Measurements from ENCODE around the gene PTPRG. TPM values are rescaled to one million over a fixed set of nuclear protein-coding genes. Genes with fewer than 3 reads are reported as not detected.

PTPRG gene
- total RNA-seq, 1 donor from 2014 or later = 39.6 TPM

DNA sequence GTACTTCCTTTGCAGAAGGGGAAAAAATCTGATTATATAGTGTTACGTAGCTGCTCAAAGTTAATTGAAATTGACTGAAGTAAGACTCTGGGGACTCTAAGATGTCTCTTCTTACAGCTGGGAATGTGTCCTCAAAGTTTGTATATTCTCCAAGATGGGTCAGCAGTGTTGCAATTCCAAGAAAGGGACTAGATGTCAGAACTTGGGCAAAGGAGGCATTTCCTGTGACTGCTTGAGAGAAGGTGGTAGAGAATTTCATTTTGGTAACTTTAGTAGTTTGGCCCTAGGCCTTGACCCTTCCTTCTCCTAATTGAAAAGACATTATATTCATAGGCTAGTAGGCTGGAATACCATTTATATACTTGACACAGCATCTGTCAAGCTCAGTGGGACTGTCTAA is 33.9 kb downstream of the PTPRG start:
- no peak for TF ChIP-seq EZH2 (IDR thresholded peaks at IDR 0.05; ENCODE audit: insufficient read depth, low read length)
- TF ChIP-seq, protein P1, sequence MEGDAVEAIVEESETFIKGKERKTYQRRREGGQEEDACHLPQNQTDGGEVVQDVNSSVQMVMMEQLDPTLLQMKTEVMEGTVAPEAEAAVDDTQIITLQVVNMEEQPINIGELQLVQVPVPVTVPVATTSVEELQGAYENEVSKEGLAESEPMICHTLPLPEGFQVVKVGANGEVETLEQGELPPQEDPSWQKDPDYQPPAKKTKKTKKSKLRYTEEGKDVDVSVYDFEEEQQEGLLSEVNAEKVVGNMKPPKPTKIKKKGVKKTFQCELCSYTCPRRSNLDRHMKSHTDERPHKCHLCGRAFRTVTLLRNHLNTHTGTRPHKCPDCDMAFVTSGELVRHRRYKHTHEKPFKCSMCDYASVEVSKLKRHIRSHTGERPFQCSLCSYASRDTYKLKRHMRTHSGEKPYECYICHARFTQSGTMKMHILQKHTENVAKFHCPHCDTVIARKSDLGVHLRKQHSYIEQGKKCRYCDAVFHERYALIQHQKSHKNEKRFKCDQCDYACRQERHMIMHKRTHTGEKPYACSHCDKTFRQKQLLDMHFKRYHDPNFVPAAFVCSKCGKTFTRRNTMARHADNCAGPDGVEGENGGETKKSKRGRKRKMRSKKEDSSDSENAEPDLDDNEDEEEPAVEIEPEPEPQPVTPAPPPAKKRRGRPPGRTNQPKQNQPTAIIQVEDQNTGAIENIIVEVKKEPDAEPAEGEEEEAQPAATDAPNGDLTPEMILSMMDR (IDR thresholded peaks at IDR 0.05; ENCODE audit: insufficient read depth, low read depth, low read length) = no peak
- Histone ChIP-seq H3K27ac (ENCODE audit: low read depth, low read length) (no peak overlapping the region), H3K4me1 (ENCODE audit: insufficient read depth, low read length) (no peaks in the 10 kb centered on the region), H3K4me3 (ENCODE audit: insufficient read depth, low read depth, low read length) (no peak overlapping the region), H3K9me3 (ENCODE audit: insufficient read depth, low read depth, low read length) (no peaks in the 10 kb centered on the region), H3K4me2 (ENCODE audit: low read length) (no peak overlapping the region), H3K79me2 (ENCODE audit: insufficient read depth, low read length) (peaks cover 34% of the 10 kb centered on the region), H3K36me3 (ENCODE audit: insufficient read depth, low read length) (no peaks in the 10 kb centered on the region), H3K27me3 (ENCODE audit: insufficient read depth, low read length) (no peaks in the 10 kb centered on the region), H2AFZ (ENCODE audit: low read depth, low read length) (no peak overlapping the region), H4K20me1 (ENCODE audit: insufficient read depth, low read length) (peaks cover 57% of the 10 kb centered on the region), H3K9ac (ENCODE audit: low read length) (no peak overlapping the region)
- DNase-seq (ENCODE audit: low read depth) (no peak), FAIRE-seq (peak; percentile 47)
- Mint-ChIP-seq H3K27ac (ENCODE audit: unreplicated experiment) (peak overlapping the region; percentile 19), H3K9me3 (ENCODE audit: unreplicated experiment) (no peaks in the 10 kb centered on the region), H3K4me3 (ENCODE audit: unreplicated experiment) (no peak overlapping the region), H3K27me3 (ENCODE audit: low read depth, unreplicated experiment) (no peaks in the 10 kb centered on the region), H3K4me1 (ENCODE audit: low read depth, unreplicated experiment) (peaks cover 6% of the 10 kb centered on the region), H3K36me3 (ENCODE audit: low read depth, unreplicated experiment) (no peaks in the 10 kb centered on the region)

DNA sequence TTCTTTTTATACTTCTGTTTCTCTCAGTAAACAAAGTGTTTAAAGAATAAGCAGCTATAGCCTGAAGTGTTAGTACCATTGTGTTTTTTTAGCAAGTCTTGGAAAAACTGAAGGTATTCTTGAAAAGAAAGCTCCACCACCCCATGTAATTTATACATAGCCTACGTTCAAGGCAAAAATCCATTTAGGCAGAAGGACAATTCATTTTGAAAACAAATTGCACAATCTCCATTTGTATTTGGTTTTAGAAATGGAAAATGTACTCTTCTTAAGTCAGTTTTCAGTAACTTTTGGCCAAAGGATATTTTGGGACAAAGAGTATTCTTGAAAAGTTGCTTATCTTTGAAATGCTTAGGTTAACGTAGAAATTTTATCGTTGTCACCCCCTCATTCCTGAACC is 34.5 kb downstream of the PTPRG start:
- H3K27ac ChIP-seq (ENCODE audit: low read depth, low read length) = no peak overlapping the region
- no peaks in the 10 kb centered on the region for H3K27me3 ChIP-seq (ENCODE audit: insufficient read depth, low read length)
- no peak overlapping the region for H3K4me3 ChIP-seq (ENCODE audit: insufficient read depth, low read depth, low read length)
- H3K27me3 Mint-ChIP-seq (ENCODE audit: low read depth, unreplicated experiment) = no peaks in the 10 kb centered on the region
- no peak for DNase-seq (ENCODE audit: low read depth)
- no peak overlapping the region for H3K27ac Mint-ChIP-seq (ENCODE audit: unreplicated experiment)
- no peaks in the 10 kb centered on the region for H3K9me3 Mint-ChIP-seq (ENCODE audit: unreplicated experiment)
- no peaks in the 10 kb centered on the region for H3K9me3 ChIP-seq (ENCODE audit: insufficient read depth, low read depth, low read length)
- peaks cover 6% of the 10 kb centered on the region for H3K4me1 Mint-ChIP-seq (ENCODE audit: low read depth, unreplicated experiment)
- no peaks in the 10 kb centered on the region for H3K36me3 ChIP-seq (ENCODE audit: insufficient read depth, low read length)
- H3K4me2 ChIP-seq (ENCODE audit: low read length) = no peak overlapping the region
- peaks cover 60% of the 10 kb centered on the region for H4K20me1 ChIP-seq (ENCODE audit: insufficient read depth, low read length)
- H3K4me1 ChIP-seq (ENCODE audit: insufficient read depth, low read length) = no peaks in the 10 kb centered on the region
- H2AFZ ChIP-seq (ENCODE audit: low read depth, low read length) = no peak overlapping the region
- H3K36me3 Mint-ChIP-seq (ENCODE audit: low read depth, unreplicated experiment) = no peaks in the 10 kb centered on the region
- no peak for FAIRE-seq
- no peak overlapping the region for H3K4me3 Mint-ChIP-seq (ENCODE audit: unreplicated experiment)
- TF ChIP-seq, protein P1 (IDR thresholded peaks at IDR 0.05; ENCODE audit: insufficient read depth, low read depth, low read length) = no peak
- no peak for TF ChIP-seq EZH2 (IDR thresholded peaks at IDR 0.05; ENCODE audit: insufficient read depth, low read length)
- H3K79me2 ChIP-seq (ENCODE audit: insufficient read depth, low read length) = peaks cover 34% of the 10 kb centered on the region
- H3K9ac ChIP-seq (ENCODE audit: low read length) = no peak overlapping the region

DNA sequence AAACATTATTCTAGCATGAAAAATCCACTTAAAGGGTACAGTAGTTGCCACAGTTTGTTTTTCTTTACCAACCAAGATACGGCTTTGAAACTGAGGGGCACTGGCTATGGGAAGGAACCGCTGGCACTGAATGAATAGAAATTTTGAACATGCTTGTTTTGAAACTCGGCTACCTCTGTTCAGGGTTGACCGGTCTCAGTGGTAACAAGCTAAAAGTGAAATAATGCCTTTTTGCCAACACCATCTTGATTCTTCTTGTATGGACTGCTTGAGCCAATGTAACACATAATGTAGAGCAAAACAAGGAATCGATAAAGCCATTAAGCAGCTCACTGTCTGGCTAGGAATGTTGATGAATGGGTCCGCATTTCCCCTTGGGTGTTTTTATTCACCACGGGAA is 36.5 kb downstream of the PTPRG start:
- no peaks in the 10 kb centered on the region for H3K4me1 ChIP-seq (ENCODE audit: insufficient read depth, low read length)
- no peak for DNase-seq (ENCODE audit: low read depth)
- H3K4me1 Mint-ChIP-seq (ENCODE audit: low read depth, unreplicated experiment) = peaks cover 6% of the 10 kb centered on the region
- H3K36me3 ChIP-seq (ENCODE audit: insufficient read depth, low read length) = no peaks in the 10 kb centered on the region
- H3K27ac ChIP-seq (ENCODE audit: low read depth, low read length) = no peak overlapping the region
- no peak overlapping the region for H2AFZ ChIP-seq (ENCODE audit: low read depth, low read length)
- no peaks in the 10 kb centered on the region for H3K27me3 ChIP-seq (ENCODE audit: insufficient read depth, low read length)
- H3K4me2 ChIP-seq (ENCODE audit: low read length) = no peak overlapping the region
- no peaks in the 10 kb centered on the region for H3K36me3 Mint-ChIP-seq (ENCODE audit: low read depth, unreplicated experiment)
- no peak overlapping the region for H3K4me3 ChIP-seq (ENCODE audit: insufficient read depth, low read depth, low read length)
- H3K9me3 ChIP-seq (ENCODE audit: insufficient read depth, low read depth, low read length) = no peaks in the 10 kb centered on the region
- no peak overlapping the region for H3K4me3 Mint-ChIP-seq (ENCODE audit: unreplicated experiment)
- H3K79me2 ChIP-seq (ENCODE audit: insufficient read depth, low read length) = peaks cover 21% of the 10 kb centered on the region
- no peaks in the 10 kb centered on the region for H3K9me3 Mint-ChIP-seq (ENCODE audit: unreplicated experiment)
- H3K9ac ChIP-seq (ENCODE audit: low read length) = no peak overlapping the region
- H3K27ac Mint-ChIP-seq (ENCODE audit: unreplicated experiment) = no peak overlapping the region
- H4K20me1 ChIP-seq (ENCODE audit: insufficient read depth, low read length) = peaks cover 62% of the 10 kb centered on the region
- no peaks in the 10 kb centered on the region for H3K27me3 Mint-ChIP-seq (ENCODE audit: low read depth, unreplicated experiment)
- TF ChIP-seq EZH2 (IDR thresholded peaks at IDR 0.05; ENCODE audit: insufficient read depth, low read length) = no peak
- TF ChIP-seq, protein P1 (IDR thresholded peaks at IDR 0.05; ENCODE audit: insufficient read depth, low read depth, low read length) = no peak
- no peak for FAIRE-seq
